OCI-LY1 (cell line): Measurements from ENCODE around the gene CHRM3.
"Not testable (repeated sequence)": the region's sequence is repeated elsewhere in the genome, so short reads cannot be mapped to it uniquely, and the experiment has no call there.

Source experiments
- H2AFZ ChIP-seq: fragments of 200-600 bp; sonication (generic), shearing (Covaris generic); 2 replicates; pipeline ENCODE4 v1.6.0; 2014; ENCODE audit warnings: antibody characterized with exemption, mild to moderate bottlenecking, low read length
- H3F3A ChIP-seq: fragments of 200-600 bp; sonication (generic), shearing (Covaris generic); 2 replicates; pipeline ENCODE4 v1.6.0; 2014; ENCODE audit warnings: mild to moderate bottlenecking, antibody characterized with exemption, low read length, moderate library complexity; ENCODE audit not compliant: insufficient read depth
- H3K27ac ChIP-seq: fragments of 200-600 bp; sonication (generic); 2 replicates; pipeline ENCODE4 v1.5.1; 2014; ENCODE audit warnings: low read length, mixed run types, mild to moderate bottlenecking, low read depth; ENCODE audit not compliant: poor library complexity, severe bottlenecking
- H3K27me3 ChIP-seq: fragments of 200-600 bp; sonication (generic); 2 replicates; pipeline ENCODE4 v1.6.0; 2014; ENCODE audit warnings: antibody characterized with exemption, mild to moderate bottlenecking, low read length, moderate library complexity; ENCODE audit not compliant: insufficient read depth
- H3K36me3 ChIP-seq: fragments of 200-600 bp; sonication (generic); 2 replicates; pipeline ENCODE4 v1.6.1; 2014; ENCODE audit warnings: mild to moderate bottlenecking, antibody characterized with exemption, low read length, moderate library complexity, mixed read lengths; ENCODE audit not compliant: insufficient read depth
- H3K4me1 ChIP-seq: fragments of 200-600 bp; sonication (generic); 2 replicates; pipeline ENCODE4 v1.5.1; 2014; ENCODE audit warnings: mild to moderate bottlenecking, low read length, moderate library complexity; ENCODE audit not compliant: insufficient read depth, severe bottlenecking
- H3K4me2 ChIP-seq: fragments of 200-600 bp; sonication (generic), shearing (Covaris generic); 2 replicates; pipeline ENCODE4 v1.6.1; 2014; ENCODE audit warnings: low read length
- H3K4me3 ChIP-seq: fragments of 200-600 bp; sonication (generic); 2 replicates; pipeline ENCODE4 v1.5.1; 2014; ENCODE audit warnings: low read length, low read depth, mild to moderate bottlenecking, mixed read lengths; ENCODE audit not compliant: poor library complexity, severe bottlenecking
- H3K79me2 ChIP-seq: fragments of 200-600 bp; shearing (Covaris generic); 2 replicates; pipeline ENCODE4 v1.6.1; 2016; ENCODE audit warnings: mixed run types, low read length, mixed read lengths; ENCODE audit not compliant: insufficient read depth
- H3K9ac ChIP-seq: fragments of 200-600 bp; sonication (generic), shearing (Covaris generic); 2 replicates; pipeline ENCODE4 v1.6.1; 2014; ENCODE audit warnings: mild to moderate bottlenecking, low read length, mixed read lengths
- H3K9me2 ChIP-seq: fragments of 200-600 bp; sonication (generic), shearing (Covaris generic); 2 replicates; pipeline ENCODE4 v1.6.1; 2014; ENCODE audit warnings: low read depth, mild to moderate bottlenecking, low read length, mixed read lengths
- H3K9me3 ChIP-seq: fragments of 200-600 bp; shearing (Covaris generic); 2 replicates; pipeline ENCODE4 v1.6.1; 2014; ENCODE audit warnings: low read length, mixed read lengths
- H4K20me1 ChIP-seq: fragments of 200-600 bp; sonication (generic), shearing (Covaris generic); 2 replicates; pipeline ENCODE4 v1.6.0; 2016; ENCODE audit warnings: mild to moderate bottlenecking, low read length; ENCODE audit not compliant: insufficient read depth
- CTCF ChIP-seq: fragments of 200-600 bp; sonication (generic), shearing (Covaris generic); IDR thresholded peaks from 2 replicates; pipeline ENCODE4 v1.5.1; 2017; ENCODE audit warnings: mild to moderate bottlenecking, antibody characterized with exemption, low read length, moderate library complexity, mixed read lengths
- EZH2 ChIP-seq: fragments of 200-600 bp; sonication (generic), shearing (Covaris generic); IDR thresholded peaks from 2 replicates; pipeline ENCODE4 v1.8.0; 2017; ENCODE audit warnings: borderline replicate concordance, mixed run types, mild to moderate bottlenecking, antibody characterized with exemption, low read length, moderate library complexity, mixed read lengths

CHRM3 gene

GRCh38 chr1:239363930-239364329 is 22.4 kb upstream of the CHRM3 start:
- H3K4me2 ChIP-seq: no peak overlapping the region
- no peaks in the 10 kb centered on the region for H3K9me3 ChIP-seq
- H3K9ac ChIP-seq: no peak overlapping the region
- no peaks in the 10 kb centered on the region for H3K4me1 ChIP-seq
- H3K27me3 ChIP-seq: no peaks in the 10 kb centered on the region
- H3K4me3 ChIP-seq: no peak overlapping the region
- H3K9me2 ChIP-seq: no peaks in the 10 kb centered on the region
- H3K36me3 ChIP-seq: no peaks in the 10 kb centered on the region
- H3K27ac ChIP-seq: no peak overlapping the region
- H3F3A ChIP-seq: no peaks in the 10 kb centered on the region
- TF ChIP-seq CTCF: no peak
- no peak for TF ChIP-seq EZH2
- no peaks in the 10 kb centered on the region for H4K20me1 ChIP-seq
- H3K79me2 ChIP-seq: no peaks in the 10 kb centered on the region
- no peak overlapping the region for H2AFZ ChIP-seq

GRCh38 chr1:239367196-239367810 is 19.1 kb upstream of the CHRM3 start:
- H3K4me2 ChIP-seq: no peak overlapping the region
- H3K9me3 ChIP-seq: no peaks in the 10 kb centered on the region
- H4K20me1 ChIP-seq: no peaks in the 10 kb centered on the region
- no peak for TF ChIP-seq EZH2
- TF ChIP-seq CTCF: no peak
- H3K36me3 ChIP-seq: no peaks in the 10 kb centered on the region
- H3K27ac ChIP-seq: no peak overlapping the region
- no peak overlapping the region for H2AFZ ChIP-seq
- no peaks in the 10 kb centered on the region for H3K27me3 ChIP-seq
- H3K9me2 ChIP-seq: no peaks in the 10 kb centered on the region
- no peaks in the 10 kb centered on the region for H3K79me2 ChIP-seq
- H3F3A ChIP-seq: no peaks in the 10 kb centered on the region
- H3K4me1 ChIP-seq: no peaks in the 10 kb centered on the region
- H3K9ac ChIP-seq: no peak overlapping the region
- H3K4me3 ChIP-seq: no peak overlapping the region

- Histone ChIP-seq H2AFZ (no peak overlapping the region), H3K36me3 (no peaks in the 10 kb centered on the region), H3F3A (no peaks in the 10 kb centered on the region), H3K4me3 (no peak overlapping the region), H3K9ac (no peak overlapping the region), H3K79me2 (no peaks in the 10 kb centered on the region), H4K20me1 (no peaks in the 10 kb centered on the region), H3K4me2 (no peak overlapping the region), H3K4me1 (no peaks in the 10 kb centered on the region), H3K9me2 (no peaks in the 10 kb centered on the region), H3K9me3 (no peaks in the 10 kb centered on the region), H3K27ac (no peak overlapping the region), H3K27me3 (no peaks in the 10 kb centered on the region)
- TF ChIP-seq EZH2 (no peak), CTCF (no peak)
Measured at GRCh38 chr1:239368436-239369109, 17.8 kb upstream of the CHRM3 start.

- not testable (repeated sequence) for H3K27ac ChIP-seq, H3K9me2 ChIP-seq, H3K9me3 ChIP-seq, H2AFZ ChIP-seq, H4K20me1 ChIP-seq, H3K79me2 ChIP-seq, H3K9ac ChIP-seq, H3K4me3 ChIP-seq, H3K36me3 ChIP-seq, H3F3A ChIP-seq, H3K27me3 ChIP-seq, H3K4me1 ChIP-seq, H3K4me2 ChIP-seq
Measured at GRCh38 chr1:239370869-239371268, 15.5 kb upstream of the CHRM3 start.
